ENCODE data around the gene CNNM2. TPM values are rescaled to one million over a fixed set of nuclear protein-coding genes. Genes with fewer than 3 reads are reported as not detected.

Gene CNNM2
- total and polyA plus RNA-seq, 2 donors: 5.5 to 9.0 TPM

DNA sequence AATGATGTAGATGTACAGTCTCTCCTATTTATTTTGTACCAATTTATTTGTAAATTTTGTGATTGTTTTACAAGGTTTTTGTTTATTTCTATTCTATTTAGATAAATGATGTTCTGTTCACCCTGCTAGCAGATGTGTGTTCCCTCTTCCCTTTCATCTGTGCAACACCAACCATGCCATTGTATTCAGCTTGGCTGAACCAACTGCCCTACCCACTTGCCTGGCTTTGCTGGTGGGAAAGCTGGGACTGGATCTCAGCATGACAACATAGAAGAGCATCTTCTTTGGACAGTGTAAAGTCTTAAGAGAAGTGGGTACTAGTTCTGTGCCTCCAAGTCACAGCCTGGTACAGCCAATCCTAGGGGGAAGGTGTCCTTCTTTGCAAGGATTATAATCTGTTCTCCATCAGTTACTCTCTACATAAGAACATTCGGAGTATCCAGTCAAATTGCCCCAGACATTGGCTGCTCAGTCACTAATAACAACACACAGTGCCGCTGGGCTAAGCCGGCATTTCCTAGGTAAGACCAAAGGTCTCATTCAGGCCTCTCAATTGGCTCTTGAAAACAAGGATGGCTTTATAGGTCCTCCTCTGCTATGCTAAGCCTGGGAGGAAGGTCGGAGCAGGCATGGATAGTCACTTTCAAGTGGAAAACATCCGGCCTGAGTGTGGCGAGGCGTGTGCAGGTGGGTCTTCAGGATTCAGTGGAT is 165.3 kb downstream of the CNNM2 start:
- H3K4me3 ChIP-seq (ENCODE audit: low read depth, low read length): no peak overlapping the region
- 93% methylated on average over 7 of the region's 7 CpGs for WGBS
- DNase-seq (ENCODE audit: extremely low spot score): no peak

DNA sequence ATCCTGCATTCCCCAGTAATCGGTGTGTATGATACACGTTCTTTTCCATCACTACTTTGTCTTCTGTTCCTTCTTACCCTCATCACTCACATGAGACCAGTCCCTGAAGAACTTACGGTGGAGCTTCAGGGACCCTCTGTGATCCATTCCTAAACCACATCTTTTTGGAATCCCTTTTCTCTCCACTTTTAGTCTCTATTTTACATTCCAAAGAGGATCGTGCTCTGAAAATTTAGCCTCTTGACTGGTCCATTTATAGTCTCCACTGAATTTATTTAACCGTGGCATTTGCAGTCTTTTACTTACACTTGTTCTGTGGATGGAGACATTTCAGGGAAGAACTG is 165.9 kb downstream of the CNNM2 start:
- no peaks in the 10 kb centered on the region for H3K4me1 ChIP-seq (ENCODE audit: insufficient read depth)
- no peak for DNase-seq (ENCODE audit: extremely low spot score)
- H3K4me3 ChIP-seq (ENCODE audit: low read depth, low read length): no peak overlapping the region
- H3K27ac ChIP-seq (ENCODE audit: low read depth): no peak overlapping the region
- peaks cover 3% of the 10 kb centered on the region for H3K36me3 ChIP-seq (ENCODE audit: insufficient read depth)
- WGBS: 89% methylated on average over 5 of the region's 5 CpGs

More for the DNA sequence above, 165.3 kb downstream of the CNNM2 start:
- H3K4me1 ChIP-seq (ENCODE audit: insufficient read depth): no peaks in the 10 kb centered on the region
- H3K36me3 ChIP-seq (ENCODE audit: insufficient read depth): peaks cover 3% of the 10 kb centered on the region
- no peak overlapping the region for H3K27ac ChIP-seq (ENCODE audit: low read depth)

DNA sequence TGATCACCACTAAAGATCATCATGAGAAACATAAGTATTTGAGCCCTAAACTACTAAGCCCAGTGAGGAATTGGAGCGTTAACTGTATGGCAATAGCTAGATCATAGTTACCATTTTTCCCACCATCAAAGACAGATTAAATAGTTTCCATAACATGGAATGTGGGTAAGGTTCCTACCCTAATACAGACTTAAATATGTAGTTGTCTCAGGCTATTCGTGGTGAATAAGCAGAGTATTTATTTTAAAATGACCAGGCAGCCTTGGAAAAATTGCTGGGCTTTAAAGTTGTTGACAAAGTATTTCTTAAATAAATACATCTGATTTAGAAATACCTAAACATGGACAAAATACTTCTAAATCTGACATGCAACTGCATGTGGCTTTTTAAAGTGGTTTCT is 168.2 kb downstream of the CNNM2 start:
- no peak overlapping the region for H3K27ac ChIP-seq (ENCODE audit: low read depth)
- H3K36me3 ChIP-seq (ENCODE audit: insufficient read depth): peaks cover 6% of the 10 kb centered on the region
- 47% methylated on average over 2 of the region's 2 CpGs for WGBS
- no peaks in the 10 kb centered on the region for H3K4me1 ChIP-seq (ENCODE audit: insufficient read depth)
- H3K4me3 ChIP-seq (ENCODE audit: low read depth, low read length): no peak overlapping the region
- no peak for DNase-seq (ENCODE audit: extremely low spot score)

DNA sequence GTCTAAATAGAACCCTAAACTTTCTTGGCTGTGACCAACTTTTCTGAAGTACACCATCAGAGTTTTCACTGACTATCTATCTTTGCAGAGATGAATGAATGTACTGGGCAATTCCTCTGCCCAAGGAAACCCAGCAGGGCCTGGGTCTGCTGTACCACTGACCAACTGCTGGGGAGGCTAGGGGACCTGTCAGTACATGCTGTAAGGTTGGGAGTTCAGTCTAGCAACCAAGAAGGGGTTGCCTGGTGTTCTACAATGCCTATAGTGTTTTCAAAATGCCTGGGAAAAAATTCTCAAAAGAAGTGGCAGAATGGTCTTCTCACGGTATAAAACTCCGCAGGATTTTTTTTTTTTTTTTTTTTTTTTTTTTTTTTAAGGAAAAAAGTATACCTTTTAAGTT is 168.7 kb downstream of the CNNM2 start:
- Histone ChIP-seq H3K27ac (ENCODE audit: low read depth) (no peak overlapping the region), H3K4me1 (ENCODE audit: insufficient read depth) (no peaks in the 10 kb centered on the region), H3K4me3 (ENCODE audit: low read depth, low read length) (no peak overlapping the region), H3K36me3 (ENCODE audit: insufficient read depth) (peaks cover 6% of the 10 kb centered on the region)
- no peak for DNase-seq (ENCODE audit: extremely low spot score)
- WGBS: 91% methylated on average over 2 of the region's 2 CpGs

DNA sequence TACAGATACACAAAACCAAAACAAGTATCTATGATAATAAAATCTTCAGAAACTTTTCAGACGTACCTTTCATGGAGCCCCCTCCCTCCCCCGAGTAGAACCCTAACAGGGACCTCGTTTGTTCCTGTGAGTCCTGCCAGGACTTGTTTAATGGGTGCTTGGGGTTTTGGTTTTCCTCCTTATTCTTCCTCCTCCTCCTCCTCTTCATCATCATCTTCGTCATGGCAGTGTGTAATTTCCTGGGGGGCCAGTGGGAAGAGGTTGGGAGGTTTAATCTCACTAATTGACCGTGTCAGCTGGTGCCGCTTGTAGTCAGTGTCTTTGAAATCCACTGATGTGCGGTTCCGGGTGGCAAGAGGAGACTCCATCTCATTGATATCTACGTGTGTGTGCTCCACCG is 171.4 kb downstream of the CNNM2 start:
- no peak overlapping the region for H3K4me3 ChIP-seq (ENCODE audit: low read depth, low read length)
- DNase-seq (ENCODE audit: extremely low spot score): no peak
- H3K36me3 ChIP-seq (ENCODE audit: insufficient read depth): peaks cover 6% of the 10 kb centered on the region
- no peak overlapping the region for H3K27ac ChIP-seq (ENCODE audit: low read depth)
- H3K4me1 ChIP-seq (ENCODE audit: insufficient read depth): no peaks in the 10 kb centered on the region
- 87% methylated on average over 10 of the region's 10 CpGs for WGBS

DNA sequence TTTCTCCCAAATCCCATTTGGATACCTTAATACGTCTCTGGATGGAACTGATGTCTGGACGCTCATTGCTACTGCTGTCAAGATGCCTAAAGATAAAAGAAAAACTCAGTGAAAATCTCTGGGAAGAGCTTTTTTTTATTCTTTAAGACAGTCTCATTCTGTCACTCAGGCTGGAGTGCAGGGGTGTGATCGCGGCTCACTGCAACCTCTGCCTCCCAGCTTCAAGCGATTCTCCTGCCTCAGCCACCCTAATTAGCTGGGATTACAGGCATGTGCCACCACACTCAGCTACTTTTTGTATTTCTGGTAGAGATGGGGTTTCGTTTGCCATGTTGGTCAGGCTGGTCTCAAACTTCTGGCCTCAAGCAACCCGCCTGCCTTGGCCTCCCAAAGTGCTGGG is 172.8 kb downstream of the CNNM2 start:
- DNase-seq (ENCODE audit: extremely low spot score): no peak
- 96% methylated on average over 7 of the region's 7 CpGs for WGBS
- no peaks in the 10 kb centered on the region for H3K4me1 ChIP-seq (ENCODE audit: insufficient read depth)
- no peak overlapping the region for H3K27ac ChIP-seq (ENCODE audit: low read depth)
- no peak overlapping the region for H3K4me3 ChIP-seq (ENCODE audit: low read depth, low read length)
- peaks cover 6% of the 10 kb centered on the region for H3K36me3 ChIP-seq (ENCODE audit: insufficient read depth)

DNA sequence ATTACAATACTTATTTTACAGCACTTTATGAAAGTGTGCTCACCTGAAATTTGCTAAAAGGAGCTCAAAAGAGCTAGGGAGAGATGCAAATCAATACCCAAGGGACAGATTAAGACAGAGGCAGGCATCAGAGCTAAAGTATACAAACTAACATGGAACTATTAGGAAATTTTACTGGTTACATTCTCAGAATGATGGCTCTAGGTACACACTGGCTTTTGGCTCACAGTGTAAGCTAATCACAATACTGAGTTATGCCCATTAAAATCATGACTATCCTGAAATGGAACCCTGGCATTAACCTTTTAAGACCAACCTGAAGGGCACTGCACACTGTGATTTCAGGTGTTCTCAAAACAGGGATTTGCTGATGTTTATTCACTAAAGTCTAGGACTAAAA is 176.9 kb downstream of the CNNM2 start:
- Histone ChIP-seq H3K4me3 (ENCODE audit: low read depth, low read length) (no peak overlapping the region), H3K4me1 (ENCODE audit: insufficient read depth) (no peaks in the 10 kb centered on the region), H3K27ac (ENCODE audit: low read depth) (no peak overlapping the region), H3K36me3 (ENCODE audit: insufficient read depth) (peaks cover 7% of the 10 kb centered on the region)
- DNase-seq (ENCODE audit: extremely low spot score): no peak

DNA sequence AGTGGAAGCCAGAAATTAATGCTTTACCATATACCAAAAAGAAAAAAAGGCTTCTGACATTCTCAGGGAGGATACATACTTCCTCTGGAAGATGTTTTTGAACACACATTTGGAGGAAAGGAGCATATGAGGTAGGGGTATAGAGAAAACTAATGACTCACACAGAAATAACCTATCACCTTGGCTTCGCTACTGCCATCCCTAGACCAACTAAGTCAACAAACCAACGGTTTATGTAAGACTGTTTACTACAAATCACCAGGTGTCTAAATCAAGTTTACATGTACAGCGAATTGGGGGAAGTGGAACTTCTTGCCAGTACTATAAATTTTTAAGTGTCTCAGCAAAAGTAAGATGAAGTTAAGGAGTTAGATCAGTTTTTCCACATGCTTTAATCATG is 178.0 kb downstream of the CNNM2 start:
- peaks cover 6% of the 10 kb centered on the region for H3K36me3 ChIP-seq (ENCODE audit: insufficient read depth)
- WGBS: 62% methylated on average over 3 of the region's 3 CpGs
- H3K4me3 ChIP-seq (ENCODE audit: low read depth, low read length): no peak overlapping the region
- H3K27ac ChIP-seq (ENCODE audit: low read depth): no peak overlapping the region
- no peaks in the 10 kb centered on the region for H3K4me1 ChIP-seq (ENCODE audit: insufficient read depth)
- DNase-seq (ENCODE audit: extremely low spot score): no peak

DNA sequence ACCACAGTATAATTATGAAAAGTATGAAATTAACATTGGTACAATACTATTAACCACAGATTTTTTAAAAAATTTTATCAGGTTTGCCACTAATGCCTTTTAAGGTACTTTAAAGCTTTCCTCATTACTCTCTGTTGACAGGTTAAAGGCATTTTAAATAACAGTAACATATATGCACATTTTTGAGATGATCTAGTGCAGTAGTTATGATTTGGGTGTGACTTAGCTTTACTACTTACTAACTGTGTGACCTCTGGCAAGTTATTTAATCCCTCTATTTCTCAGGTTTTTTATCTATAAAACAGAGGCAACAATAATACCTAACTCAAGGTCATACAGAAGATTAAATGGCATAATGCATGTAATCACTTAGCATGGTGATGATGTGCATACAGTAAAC is 180.1 kb downstream of the CNNM2 start:
- H3K36me3 ChIP-seq (ENCODE audit: insufficient read depth): peaks cover 6% of the 10 kb centered on the region
- no peak overlapping the region for H3K27ac ChIP-seq (ENCODE audit: low read depth)
- H3K4me3 ChIP-seq (ENCODE audit: low read depth, low read length): no peak overlapping the region
- DNase-seq (ENCODE audit: extremely low spot score): no peak
- no peaks in the 10 kb centered on the region for H3K4me1 ChIP-seq (ENCODE audit: insufficient read depth)

DNA sequence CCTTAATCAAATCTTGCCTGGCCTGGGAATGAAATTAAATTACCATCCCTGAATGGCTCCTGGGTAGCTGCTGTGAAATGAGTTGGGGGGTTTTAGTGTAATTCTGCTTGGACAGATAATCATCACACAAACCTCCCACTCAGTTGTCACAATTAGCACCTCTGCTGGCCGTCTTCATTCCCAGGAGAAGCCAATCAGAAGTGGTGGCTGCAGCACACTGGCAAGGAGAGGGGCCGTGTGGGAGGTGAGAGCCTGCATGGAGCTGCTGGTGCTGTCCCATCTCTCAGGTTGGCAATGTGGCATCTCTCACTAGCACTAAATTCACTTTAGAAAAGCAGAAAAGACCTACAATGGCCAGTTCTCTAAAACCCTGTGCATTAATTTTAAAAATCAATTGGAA is 182.5 kb downstream of the CNNM2 start:
- no peaks in the 10 kb centered on the region for H3K4me1 ChIP-seq (ENCODE audit: insufficient read depth)
- H3K4me3 ChIP-seq (ENCODE audit: low read depth, low read length): no peak overlapping the region
- WGBS: 72% methylated on average over 2 of the region's 2 CpGs
- peaks cover 6% of the 10 kb centered on the region for H3K36me3 ChIP-seq (ENCODE audit: insufficient read depth)
- no peak for DNase-seq (ENCODE audit: extremely low spot score)
- H3K27ac ChIP-seq (ENCODE audit: low read depth): no peak overlapping the region

DNA sequence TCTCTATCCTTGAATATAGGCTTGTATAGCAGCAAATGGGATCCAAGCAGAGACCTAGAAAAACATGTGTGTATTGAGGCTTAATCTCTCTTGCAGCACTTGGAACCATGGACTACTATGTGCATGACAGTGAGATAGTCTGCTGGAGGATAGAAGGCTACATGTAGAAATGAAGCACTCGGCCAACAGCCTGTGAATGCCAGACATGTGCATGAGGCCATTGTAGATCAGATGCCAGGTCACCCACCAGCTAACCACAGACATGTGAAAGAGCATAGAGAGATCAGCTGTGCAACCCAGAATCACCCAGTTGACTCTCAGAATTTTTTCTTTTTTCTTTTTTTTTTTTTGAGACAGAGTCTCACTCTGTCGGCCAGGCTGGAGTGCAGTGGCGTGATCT is 184.1 kb downstream of the CNNM2 start:
- Histone ChIP-seq H3K36me3 (ENCODE audit: insufficient read depth) (peaks cover 6% of the 10 kb centered on the region), H3K4me3 (ENCODE audit: low read depth, low read length) (no peak overlapping the region), H3K4me1 (ENCODE audit: insufficient read depth) (no peaks in the 10 kb centered on the region), H3K27ac (ENCODE audit: low read depth) (no peak overlapping the region)
- no peak for DNase-seq (ENCODE audit: extremely low spot score)
- WGBS: 70% methylated on average over 3 of the region's 3 CpGs

DNA sequence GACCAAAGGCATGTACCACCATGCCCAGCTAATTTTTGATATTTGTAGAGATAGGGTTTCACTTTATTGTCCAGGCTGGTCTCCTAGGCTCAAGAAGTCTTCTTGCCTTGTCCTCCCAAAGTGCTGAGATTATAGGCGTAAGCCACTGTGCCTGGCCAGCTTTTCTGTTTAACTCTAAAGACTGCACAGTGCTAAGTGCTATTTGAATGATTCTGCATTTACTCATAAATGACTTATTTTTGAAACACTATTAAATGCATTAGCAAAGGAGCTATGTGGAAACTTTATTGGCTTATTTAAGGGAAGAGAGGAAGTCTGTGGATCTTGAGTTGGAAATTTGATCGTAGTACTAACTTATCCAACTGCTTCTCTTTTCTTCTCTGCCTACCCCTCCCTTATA is 185.9 kb downstream of the CNNM2 start:
- no peaks in the 10 kb centered on the region for H3K4me1 ChIP-seq (ENCODE audit: insufficient read depth)
- no peak overlapping the region for H3K4me3 ChIP-seq (ENCODE audit: low read depth, low read length)
- H3K27ac ChIP-seq (ENCODE audit: low read depth): no peak overlapping the region
- no peak for DNase-seq (ENCODE audit: extremely low spot score)
- peaks cover 6% of the 10 kb centered on the region for H3K36me3 ChIP-seq (ENCODE audit: insufficient read depth)
- WGBS: 87% methylated on average over 2 of the region's 2 CpGs

DNA sequence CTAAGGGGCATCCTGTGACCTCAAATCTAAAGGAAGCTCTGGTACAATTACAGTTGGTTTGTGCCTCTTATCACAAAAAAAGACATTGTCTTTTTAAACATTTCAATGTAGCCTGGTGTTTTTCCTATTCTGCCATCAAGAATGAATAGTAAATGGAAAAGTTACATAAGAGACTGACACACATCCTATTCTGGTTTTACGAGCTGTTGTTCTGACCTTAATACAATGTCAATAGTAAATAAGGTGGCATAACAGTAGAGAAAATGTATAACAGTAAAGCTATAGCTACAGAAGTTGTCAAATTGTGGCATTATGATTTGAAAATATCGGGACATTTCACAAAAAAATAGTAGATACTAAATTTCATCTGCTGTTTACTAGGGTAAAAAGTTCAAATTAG is 186.6 kb downstream of the CNNM2 start:
- no peak overlapping the region for H3K27ac ChIP-seq (ENCODE audit: low read depth)
- H3K36me3 ChIP-seq (ENCODE audit: insufficient read depth): peaks cover 4% of the 10 kb centered on the region
- no peaks in the 10 kb centered on the region for H3K4me1 ChIP-seq (ENCODE audit: insufficient read depth)
- DNase-seq (ENCODE audit: extremely low spot score): no peak
- WGBS: 46% methylated on average over 2 of the region's 2 CpGs
- H3K4me3 ChIP-seq (ENCODE audit: low read depth, low read length): no peak overlapping the region

DNA sequence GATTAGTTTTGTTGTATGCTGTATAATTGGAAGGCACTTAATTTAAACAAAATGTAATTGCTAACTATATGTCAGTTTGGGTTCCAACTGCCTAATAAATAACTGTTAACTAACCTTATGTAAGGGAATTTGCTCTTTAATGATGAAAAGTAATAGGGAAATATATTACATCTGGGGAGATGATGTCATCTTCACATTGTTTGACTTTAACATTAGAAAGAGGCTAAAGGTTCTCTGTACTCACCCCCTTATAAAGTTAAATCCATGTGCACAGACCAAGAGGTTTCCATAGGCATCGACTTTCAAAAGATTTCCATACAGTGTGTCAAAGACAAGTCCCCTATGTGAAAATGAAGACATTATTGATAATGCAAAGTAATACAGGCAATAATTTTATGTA is 187.4 kb downstream of the CNNM2 start:
- Histone ChIP-seq H3K4me3 (ENCODE audit: low read depth, low read length) (no peak overlapping the region), H3K36me3 (ENCODE audit: insufficient read depth) (peaks cover 2% of the 10 kb centered on the region), H3K27ac (ENCODE audit: low read depth) (no peak overlapping the region), H3K4me1 (ENCODE audit: insufficient read depth) (no peaks in the 10 kb centered on the region)
- no peak for DNase-seq (ENCODE audit: extremely low spot score)
- 84% methylated on average over 1 of the region's 1 CpG for WGBS

DNA sequence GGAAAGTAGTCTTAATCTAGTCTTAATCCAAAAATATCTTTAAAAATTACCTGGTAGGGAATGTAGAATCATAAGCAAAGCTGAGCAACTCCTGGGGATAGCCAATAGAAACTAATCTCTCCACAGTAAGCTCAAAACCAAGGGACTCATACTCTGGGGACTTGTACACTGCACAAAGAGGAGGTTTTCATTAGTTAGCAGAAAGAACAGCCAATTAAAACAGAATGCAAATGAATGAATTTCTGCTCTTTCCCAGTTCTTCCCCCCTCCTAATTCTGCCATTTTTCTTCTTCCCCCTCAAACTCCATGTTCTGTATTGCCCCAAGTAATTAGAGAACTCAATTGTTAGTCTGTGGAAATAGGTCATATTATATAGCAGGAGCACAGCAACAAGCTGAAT is 188.4 kb downstream of the CNNM2 start:
- no peak overlapping the region for H3K4me3 ChIP-seq (ENCODE audit: low read depth, low read length)
- no peak for DNase-seq (ENCODE audit: extremely low spot score)
- no peak overlapping the region for H3K27ac ChIP-seq (ENCODE audit: low read depth)
- H3K4me1 ChIP-seq (ENCODE audit: insufficient read depth): no peaks in the 10 kb centered on the region
- no peaks in the 10 kb centered on the region for H3K36me3 ChIP-seq (ENCODE audit: insufficient read depth)

Measured in urinary bladder (tissue), 4 donors.